NCI-H1092 treated with DMSO at 0.1 percent for 48 hours (cell line): ENCODE measurements around the gene ZNF326.
A peak's percentile ranks its signal among the peaks of the same experiment; 100 is the strongest.
"Not testable (repeated sequence)": the region's sequence is repeated elsewhere in the genome, so short reads cannot be mapped to it uniquely, and the experiment has no call there.

Experiments used
- DNase-seq: peaks from one replicate; lab custom pipeline; 2025; lab: John Stamatoyannopoulos, UW

Gene ZNF326

DNA sequence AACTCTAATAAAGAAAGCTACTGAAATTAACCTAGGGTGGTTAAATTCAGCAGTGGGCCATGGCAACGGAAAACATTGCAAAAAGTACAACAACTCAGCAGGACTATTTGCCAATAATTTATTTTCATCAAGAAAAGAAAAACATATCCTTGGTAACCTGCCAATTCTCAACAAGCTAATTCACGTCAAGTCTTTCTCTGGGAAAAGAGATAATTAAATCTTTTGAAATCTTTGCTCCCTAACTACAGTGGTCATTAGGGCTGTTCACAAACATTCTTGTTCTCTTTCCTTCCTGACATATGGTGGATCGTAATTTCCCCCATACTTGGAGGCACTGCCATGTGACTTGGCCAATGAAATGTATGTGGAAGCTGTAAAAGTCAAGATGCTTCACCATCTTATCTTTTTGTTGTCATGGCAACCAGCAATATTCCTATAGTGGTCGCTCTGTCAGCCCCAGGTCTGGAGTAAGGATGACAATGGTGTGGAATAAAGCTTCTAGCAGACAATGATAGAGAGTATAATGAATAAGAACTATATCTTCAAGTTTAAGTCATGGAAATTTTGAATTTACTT is 29.6 kb upstream of the ZNF326 start:
- DNase-seq: no peak

DNA sequence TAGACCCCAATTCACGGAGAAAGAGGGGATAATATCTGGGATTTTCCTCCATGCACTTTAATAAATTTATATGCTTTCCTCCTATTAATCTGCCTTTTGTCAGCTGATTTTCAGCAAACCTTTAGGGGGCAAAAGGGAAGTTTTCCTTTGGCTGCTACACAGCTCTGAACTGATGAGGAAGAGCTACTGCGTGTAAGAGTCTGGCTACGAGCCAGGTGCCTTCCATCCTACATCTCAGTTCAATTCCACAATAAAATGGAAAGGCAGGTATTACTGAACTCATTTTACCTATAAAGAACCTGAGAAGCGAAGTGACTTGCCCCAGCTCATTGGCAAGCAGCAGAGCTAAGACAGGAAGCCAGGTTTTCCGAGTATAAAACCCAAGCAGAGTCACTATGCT is 28.3 kb upstream of the ZNF326 start:
- no peak for DNase-seq

DNA sequence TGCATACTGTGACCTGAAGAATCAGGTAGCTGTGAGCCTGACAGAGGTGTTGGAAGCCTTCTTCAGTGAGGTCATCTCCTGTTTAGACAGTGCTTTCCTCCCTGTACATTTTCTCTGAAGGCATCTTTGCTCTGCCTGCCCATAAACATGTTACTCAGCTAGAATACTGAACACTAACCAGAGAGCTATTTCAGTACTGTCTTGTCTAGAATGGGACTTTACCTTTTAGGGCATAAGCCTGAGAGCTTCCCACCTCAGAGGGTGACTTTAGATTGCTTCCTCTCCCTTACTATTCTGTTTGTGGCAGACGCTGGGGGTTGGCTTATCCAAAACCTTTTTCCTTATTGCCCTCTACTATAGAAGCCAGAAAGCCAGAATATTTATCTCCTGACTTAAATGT is 23.3 kb upstream of the ZNF326 start:
- DNase-seq: no peak

DNA sequence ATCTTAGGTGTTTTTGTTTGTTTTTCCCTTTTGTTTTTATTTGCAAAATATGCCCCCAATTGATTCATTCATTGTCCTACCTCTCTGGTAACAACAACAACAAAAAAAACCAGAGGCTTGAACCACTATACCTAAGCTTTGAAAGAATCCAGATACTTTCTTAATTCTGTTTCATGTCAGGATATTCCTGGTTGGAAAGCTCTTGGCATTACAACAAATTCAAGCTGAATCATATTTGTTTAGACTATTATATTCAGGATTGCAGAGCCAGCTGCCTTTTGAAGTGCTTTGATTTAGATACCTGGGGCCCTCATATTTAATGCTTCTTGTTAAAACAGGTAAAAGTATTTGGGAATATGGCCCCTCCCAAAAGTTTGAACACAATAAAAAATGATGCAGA is 22.9 kb upstream of the ZNF326 start:
- DNase-seq: no peak

DNA sequence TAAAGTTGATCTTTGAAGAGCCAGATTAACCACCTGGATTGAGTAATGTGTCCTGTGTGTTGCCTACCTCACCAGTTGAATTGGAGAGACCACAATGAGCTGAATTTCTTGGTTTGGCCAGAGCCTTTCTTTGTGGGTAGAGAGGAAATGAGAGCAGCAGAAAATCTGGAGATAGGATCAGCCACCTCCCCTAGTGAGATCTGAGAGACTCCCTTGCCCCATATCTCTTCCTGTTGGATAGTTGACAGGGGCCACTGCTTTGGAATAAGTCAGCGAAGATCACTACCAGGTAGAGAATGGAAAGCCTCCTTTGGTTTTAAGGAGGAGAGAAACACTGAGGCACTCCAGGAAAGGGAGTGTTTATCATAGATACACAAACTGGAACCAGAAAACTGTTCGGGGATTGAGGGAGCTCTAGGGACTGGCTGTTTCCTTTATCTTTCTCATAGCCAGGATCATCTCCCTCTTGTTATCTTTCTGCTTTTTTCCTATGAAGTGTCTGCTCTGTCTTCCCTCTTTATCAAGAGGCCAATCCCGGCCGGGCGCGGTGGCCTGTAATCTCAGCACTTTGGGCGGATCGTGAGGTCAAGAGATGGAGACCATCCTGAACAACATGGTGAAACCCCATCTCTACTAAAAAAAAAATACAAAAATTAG is 21.3 kb upstream of the ZNF326 start:
- DNase-seq: no peak

DNA sequence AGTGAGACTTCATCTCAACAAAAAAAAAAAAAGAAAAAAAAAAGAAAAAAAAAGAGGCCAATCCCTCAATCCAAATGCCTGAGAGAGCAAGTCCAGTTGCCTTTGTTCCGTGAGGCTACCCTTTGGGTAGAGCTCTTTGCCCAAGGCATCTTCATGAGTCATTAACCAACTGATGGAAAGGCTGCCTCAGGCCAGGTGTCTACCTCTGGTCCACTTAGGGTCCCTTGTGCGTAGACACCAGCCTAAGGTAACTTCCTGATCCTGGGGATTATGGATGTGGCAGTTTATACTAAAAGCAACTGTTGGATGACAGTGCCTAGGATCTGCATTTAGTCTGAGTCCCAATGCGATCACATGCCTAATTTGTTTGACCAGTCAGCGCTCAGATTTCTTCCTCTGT is 20.7 kb upstream of the ZNF326 start:
- DNase-seq: no peak

DNA sequence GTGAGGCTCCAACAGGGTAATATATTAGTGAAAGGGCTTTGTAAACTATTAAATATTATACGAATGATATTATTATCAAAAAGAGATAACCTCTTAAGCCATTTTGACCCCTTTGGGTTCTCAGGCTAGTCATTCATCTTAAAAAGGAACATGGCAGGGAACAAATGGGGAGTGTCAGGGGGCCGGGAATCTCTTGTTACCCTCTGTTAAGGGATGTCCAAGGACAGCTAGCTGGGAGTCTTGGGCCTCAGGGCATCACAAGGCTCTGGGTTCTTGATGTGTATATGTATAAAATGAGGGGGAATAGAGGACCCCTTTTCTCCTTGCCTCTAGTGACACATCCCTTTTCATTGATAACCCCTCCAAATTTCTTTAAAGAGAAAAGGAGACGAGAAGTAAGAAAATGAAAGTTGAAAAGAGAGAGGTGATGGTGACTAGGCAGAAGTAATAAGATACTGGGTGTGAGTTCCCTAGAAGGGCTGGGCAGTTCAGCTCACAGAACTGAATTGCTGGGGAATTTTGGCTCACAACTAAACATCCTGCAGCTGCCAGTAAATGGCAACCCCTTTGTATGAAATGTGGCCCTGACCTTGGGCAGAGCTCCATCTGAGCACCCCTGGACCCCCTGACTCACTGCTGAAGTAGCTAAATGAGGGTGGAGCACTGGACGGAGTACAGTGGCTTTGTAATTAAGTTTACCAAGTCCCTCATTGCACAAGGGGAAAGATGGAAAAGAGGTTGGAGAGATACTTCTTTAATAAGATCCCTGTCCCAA is 20.0 kb upstream of the ZNF326 start:
- DNase-seq: no peak

DNA sequence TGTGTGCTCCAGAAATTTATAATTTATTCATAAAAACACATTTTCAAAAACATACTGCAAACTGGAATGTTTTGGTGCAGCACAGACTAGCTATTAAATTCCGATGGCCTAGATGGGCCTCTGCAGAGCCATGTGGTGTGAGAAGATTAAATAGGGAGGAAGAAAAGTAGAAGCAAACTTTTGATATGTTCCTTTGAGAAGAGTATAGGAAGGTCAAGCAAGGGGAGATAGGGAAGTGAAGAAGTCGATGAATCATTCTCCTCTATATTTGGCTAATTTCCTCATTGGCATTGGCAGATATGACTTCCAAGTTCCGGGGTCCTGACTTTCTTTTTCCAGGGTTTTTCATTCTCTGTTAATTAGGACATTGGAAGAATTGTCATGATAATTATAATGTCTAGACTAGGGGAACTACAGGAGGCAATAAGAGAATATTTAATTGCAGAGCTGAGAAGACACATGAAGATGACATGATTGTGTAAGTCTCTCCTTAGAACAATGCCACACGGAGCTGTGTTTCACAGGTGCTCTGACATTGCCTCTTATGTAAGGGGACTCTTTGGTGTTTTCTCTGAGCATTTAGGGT is 19.3 kb upstream of the ZNF326 start:
- no peak for DNase-seq

DNA sequence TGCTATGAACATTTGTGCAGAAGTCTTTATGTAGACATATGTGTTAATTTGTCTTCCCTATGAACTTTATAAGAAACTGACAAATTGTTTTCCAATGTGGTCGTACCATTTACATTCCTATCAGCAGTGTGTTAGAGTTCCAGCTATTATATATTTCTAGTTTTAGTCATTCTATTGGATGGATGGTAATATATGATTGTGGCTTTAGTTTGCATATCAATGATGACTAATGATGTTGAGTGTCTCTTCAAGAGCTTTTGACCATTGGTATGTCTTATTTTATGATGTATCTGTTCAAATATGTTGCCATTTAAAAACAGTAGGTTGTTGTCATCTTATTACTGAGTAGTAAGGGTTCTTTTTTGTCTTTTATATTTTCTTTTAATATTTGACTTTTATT is 16.2 kb upstream of the ZNF326 start:
- DNase-seq: no peak

DNA sequence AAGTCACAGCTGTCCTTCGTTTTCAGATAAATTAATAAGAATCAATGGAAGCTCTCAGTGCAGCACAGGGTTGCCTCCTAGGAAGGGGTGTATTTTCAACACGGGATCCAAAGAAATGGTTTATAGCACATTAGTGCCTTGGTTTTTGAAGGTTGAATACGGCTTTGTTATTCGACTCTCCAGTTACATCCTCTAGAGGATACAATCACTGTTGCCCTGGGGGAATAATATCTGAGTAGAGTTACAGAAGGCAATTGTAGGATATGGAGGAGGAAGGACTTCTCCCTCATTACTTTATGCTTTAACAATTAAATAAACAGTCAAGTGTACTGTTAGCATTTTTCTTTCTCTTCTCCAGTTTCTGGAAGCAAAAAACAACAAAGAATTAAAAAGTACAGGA is 14.3 kb upstream of the ZNF326 start:
- no peak for DNase-seq

DNA sequence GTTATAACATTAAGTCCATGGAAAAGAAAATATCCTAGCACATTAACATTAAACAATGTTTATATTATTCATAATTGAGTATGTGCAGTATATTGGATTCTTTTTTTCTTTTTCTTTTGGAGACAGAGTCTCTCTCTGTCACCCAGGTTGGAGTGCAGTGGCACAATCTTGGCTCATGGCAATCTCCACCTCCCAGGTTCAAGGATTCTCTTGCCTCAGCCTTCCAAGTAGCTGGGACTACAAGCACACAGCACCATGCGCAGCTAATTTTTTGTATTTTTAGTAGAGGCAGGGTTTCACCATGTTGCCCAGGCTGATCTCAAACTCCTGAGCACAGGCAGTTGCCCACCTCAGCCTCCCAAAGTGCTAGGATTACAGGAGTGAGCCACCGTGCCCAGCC is 12.1 kb upstream of the ZNF326 start:
- DNase-seq: not testable (repeated sequence)

DNA sequence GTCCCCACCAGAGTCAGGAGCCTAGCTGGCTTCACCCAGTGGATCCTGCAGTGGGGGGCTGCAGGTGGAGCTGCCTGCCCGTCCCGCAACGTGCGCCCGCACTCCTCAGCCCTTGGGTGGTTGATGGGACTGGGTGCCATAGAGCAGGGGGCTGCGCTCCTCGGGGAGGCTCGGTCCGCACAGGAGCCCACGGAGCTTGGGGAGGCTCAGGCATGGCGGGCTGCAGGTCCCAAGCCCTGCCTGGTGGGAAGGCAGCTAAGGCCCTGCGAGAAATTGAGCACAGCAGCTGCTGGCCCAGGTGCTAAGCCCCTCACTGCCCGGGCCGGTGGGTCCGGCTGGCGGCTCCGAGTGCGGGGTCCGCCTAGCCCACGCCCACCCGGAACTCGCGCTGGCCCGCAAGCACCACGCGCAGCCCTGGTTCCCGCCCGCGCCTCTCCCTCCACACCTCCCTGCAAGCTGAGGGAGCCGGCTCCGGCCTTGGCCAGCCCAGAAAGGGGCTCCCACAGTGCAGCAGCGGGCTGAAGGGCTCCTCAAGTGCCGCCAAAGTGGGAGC is 10.3 kb upstream of the ZNF326 start:
- DNase-seq: not testable (repeated sequence)

DNA sequence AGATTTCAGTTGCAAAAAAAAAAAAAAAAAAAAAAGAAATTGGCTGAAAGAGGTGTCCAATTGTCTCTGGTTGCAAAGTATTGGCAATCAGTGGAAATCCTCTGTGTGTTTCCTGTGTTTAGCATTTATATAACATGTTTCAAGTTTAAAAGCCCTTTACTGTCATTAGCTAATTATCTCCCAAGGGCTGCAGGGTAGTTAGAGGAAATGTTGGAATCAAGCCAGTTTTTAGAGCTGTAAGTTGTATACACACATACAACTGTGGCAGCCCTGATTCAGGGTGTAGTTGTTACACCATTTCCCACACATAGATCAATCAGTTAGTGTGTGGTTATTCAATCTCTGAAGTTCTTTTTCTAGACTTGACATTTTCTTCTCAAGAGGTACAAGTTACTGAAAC is 8.9 kb upstream of the ZNF326 start:
- peak; percentile 53 for DNase-seq

DNA sequence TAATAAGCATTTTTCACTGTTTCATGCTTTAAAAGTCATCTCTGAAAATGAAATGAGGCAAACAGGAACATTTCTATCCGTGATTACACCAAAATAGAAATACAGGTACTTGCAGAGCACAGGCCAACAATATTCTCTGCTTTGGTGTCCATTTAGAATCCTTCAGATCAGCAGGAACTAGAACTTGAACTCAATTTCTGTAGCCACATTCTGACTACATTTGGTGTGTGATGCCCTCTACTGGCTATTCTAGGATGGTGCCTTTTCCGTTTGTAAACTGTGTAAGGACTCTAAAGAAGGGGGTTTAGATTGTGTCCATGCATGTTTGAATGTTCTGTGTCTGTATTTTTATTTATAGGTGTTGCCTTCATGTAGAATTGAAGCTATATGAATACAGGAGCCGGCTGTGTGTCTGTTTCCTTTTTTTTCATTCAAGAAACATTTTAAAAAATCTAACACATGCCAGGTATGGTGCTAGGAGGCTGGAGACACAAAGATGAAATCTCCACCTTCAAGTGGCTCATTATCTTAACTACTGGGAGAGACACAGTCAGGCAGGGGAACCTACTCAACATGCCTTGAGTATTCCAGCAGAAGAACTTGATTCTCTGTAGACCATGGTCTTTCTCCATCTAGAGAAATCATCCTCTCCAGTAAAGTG is 7.6 kb upstream of the ZNF326 start:
- DNase-seq: peak; percentile 81

DNA sequence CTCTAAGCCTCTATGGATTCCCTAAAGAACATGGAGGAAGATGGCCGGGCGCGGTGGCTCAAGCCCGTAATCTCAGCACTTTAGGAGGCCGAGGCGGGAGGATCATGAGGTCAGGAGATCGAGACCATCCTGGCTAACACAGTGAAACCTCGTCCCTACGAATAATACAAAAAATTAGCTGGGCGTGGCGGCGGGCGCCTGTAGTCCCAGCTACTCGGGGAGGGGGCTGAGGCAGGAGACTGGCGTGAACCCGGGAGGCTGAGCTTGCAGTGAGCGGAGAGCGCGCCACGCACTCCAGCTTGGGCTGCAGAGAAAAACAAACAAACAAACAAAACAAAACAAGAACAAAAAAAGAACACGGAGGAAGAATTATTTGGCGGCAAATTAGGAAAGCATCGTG is 5.8 kb upstream of the ZNF326 start:
- DNase-seq: no peak

DNA sequence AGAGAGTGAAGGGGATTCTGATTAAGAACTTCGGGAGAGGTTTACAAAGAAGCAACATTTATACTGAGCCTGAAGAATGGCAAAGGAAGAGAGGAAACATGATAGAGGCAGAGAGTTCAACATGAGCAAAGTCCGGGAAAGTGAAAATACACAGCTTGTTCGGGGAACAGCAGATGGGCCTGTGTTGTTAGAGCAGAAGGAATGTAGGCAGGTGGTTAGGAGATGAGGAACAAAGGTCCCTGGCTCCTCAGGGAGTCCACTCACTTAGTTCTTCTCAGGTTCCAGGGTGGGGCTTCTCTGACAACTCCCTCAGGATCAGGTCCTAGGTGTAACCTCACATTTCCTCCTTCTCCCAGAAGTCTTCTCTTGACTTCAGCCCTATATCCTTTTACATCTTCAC is 5.1 kb upstream of the ZNF326 start:
- no peak for DNase-seq

DNA sequence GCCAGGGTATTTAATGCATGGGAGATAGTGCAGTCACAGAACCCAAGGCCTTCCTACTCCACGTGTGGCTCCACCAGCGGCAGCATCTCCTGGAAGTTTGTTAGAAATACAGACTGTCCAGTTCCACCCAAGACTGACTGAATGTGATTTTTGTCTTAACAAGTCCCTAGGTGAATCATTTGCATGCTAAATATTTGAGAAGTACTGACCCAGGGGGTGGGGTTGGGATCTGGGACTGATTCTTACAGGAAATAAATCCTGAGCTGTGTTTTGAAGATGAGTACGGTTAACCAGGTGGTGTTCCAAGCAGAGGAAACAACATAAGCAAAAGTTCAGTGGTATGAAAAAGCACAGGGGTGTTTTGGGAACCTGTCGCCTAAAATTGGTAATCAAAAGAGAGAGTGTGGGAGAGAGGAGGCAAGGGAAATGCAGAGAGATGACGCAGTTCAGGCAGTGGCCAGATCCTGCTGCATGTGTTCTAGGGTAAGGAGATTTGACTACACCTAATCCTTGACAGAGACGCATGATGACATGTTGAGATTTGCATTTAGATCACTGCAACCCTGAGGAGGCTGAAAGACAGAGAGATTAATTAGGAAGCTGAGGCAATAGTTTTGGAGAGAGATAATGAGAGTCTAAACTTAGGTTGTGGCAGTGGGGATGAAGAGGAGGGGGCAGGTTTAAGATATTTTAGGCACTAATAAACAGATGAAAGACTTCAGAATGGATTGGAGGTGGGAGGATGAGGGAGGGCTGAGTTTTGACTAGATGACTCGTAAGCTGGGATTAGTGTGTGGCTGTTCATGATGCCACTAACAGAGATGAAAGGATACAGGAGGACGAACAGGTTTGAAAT is 3.7 kb upstream of the ZNF326 start:
- no peak for DNase-seq

DNA sequence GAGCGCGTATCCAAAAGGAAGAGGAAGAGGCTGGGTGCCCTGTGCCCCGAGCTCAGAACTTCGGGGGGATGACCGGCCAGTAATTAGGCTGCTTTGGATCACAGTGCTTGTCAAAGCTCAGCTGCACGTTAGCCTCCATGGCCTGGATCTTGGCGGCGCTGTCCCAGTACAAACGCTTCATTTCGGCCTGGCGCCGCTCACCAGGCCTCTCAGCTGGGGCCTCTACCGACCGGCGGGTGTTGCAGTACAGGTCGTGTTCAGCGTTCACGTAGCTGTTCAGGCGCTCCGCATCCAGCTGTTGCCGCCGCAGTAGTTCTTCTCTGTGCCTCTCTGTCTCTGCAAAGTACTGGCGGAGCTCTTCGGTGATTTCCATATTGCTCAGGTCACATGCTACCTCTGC is 1.4 kb upstream of the ZNF326 start:
- no peak for DNase-seq

DNA sequence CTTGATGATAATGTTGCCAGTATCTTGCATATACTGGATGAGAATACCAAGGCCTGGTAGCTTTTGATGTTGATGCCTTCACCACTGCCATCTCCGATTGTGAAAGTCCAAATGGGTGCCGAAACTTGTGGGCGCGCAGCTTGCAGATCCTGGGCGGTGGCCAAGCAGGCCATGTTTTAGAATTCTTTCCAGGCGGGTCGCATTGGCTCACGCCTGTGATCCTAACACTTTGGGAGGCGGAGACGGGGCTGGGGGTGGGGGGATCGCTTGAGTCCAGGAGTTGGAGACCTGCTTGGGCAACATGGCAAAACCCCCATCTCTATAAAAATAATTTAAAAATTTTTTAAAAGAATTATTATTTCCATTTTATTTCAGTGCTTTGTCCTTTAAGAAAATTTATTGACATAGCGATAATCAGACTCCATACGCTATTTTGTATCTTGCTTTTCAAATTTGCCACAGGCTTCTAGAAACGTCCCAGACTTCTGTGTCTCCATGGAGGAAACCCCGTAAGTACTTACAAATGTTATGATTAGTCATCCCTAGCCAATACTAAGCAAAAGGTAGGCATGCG is 592 bp upstream of the ZNF326 start:
- DNase-seq: no peak

DNA sequence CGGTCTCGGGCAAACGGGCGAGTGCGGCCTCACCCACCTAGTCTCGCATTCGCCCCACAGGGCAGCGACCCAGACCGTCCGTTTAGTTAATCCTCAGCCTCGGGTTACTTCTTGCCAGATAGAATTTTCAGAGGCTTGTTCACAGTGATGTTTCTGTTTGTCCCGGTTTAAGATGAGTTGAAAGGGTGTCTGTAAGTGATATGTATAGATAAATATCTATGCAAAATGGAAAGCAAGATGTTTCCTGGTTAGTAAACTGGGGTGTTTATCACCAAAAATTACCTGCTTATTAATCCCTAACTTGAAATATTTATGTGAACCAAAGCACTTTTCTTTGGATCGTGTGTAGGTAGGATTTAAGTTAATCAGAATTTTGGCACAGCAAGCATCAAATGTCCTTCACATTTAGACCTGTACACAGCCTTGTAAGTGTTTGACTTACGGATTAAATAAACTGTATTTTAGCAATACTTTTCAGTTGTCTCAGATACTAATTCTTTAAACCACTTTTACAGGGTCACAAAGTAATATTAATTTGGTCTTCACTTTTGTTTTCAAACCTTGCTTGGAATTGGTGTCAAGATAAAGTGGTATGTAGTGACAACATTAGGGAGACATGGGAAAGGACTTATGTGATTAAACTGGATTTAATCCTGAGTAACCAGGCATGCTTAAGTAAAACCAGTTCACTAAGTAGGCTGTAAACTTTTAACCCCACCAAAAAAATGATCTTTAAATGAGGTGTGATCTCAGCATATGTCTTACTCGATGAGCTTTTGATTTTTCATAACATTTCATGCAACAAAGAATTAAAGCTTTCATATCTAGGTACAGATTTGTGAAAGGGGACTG is 914 bp downstream of the ZNF326 start:
- no peak for DNase-seq
